WTC11 (cell line): ENCODE data around the gene MAP7. TPM values are rescaled to one million over a fixed set of nuclear protein-coding genes. Genes with fewer than 3 reads are reported as not detected.

ENCODE experiments used
- ATAC-seq: fragments of 200-7000 bp; cut with Tn5 transposase; 2 replicates; pipeline ENCODE4 v1.10.0; 2021; ENCODE audit warnings: mild to moderate bottlenecking, moderate library complexity
- CTCF ChIA-PET: fragments of 300-600 bp; sonication (Branson Sonifier 250); formaldehyde crosslinking; loops from one replicate; lab custom pipeline; 2021; ENCODE audit warnings: antibody characterized with exemption; lab: Charles Lee
- POLR2A ChIA-PET: fragments of 350-600 bp; sonication (Branson Sonifier 250); formaldehyde crosslinking; loops from one replicate; lab custom pipeline; 2021; ENCODE audit warnings: antibody characterized with exemption; lab: Charles Lee
- DNase-seq: peaks from one replicate; pipeline ENCODE4 v3.0.0; 2021; ENCODE audit warnings: low spot score
- H3K27ac Mint-ChIP-seq: 2 replicates; pipeline ENCODE4 v1.8.0; 2021; ENCODE audit warnings: mixed read lengths
- H3K27me3 Mint-ChIP-seq: 2 replicates; pipeline ENCODE4 v1.8.0; 2021; ENCODE audit warnings: low read depth, mild to moderate bottlenecking, moderate library complexity, mixed read lengths
- H3K36me3 Mint-ChIP-seq: 2 replicates; pipeline ENCODE4 v1.8.0; 2021; ENCODE audit warnings: mixed read lengths
- H3K4me1 Mint-ChIP-seq: 2 replicates; pipeline ENCODE4 v1.8.0; 2022; ENCODE audit warnings: mixed read lengths
- H3K4me3 Mint-ChIP-seq: 2 replicates; pipeline ENCODE4 v1.8.0; 2021; ENCODE audit warnings: mild to moderate bottlenecking, moderate library complexity, mixed read lengths
- H3K9me3 Mint-ChIP-seq: 2 replicates; pipeline ENCODE4 v1.8.0; 2021; ENCODE audit warnings: mixed read lengths
- CBFB ChIP-seq: sonication (generic); formaldehyde crosslinking; IDR thresholded peaks from 2 replicates; pipeline ENCODE4 v1.8.1; 2022; ENCODE audit warnings: mild to moderate bottlenecking, low read depth, missing genetic modification reagents
- CDX4 ChIP-seq: fragments of 250-450 bp; sonication (Bioruptor Pico); IDR thresholded peaks from 2 replicates; pipeline ENCODE4 v1.9.0; 2021; ENCODE audit warnings: moderate library complexity, mild to moderate bottlenecking, inconsistent platforms, borderline replicate concordance
- CREM ChIP-seq: sonication (generic); formaldehyde crosslinking; IDR thresholded peaks from 2 replicates; pipeline ENCODE4 v1.8.1; 2022; ENCODE audit warnings: mild to moderate bottlenecking, missing genetic modification reagents, moderate library complexity
- EMX1 ChIP-seq: fragments of 250-450 bp; sonication (Bioruptor Pico); IDR thresholded peaks from 2 replicates; pipeline ENCODE4 v1.8.0; 2021; ENCODE audit warnings: mild to moderate bottlenecking
- ETV6 ChIP-seq: sonication (generic); formaldehyde crosslinking; IDR thresholded peaks from 2 replicates; pipeline ENCODE4 v1.8.1; 2022; ENCODE audit warnings: mild to moderate bottlenecking, missing genetic modification reagents
- FOXJ3 ChIP-seq: sonication (generic); formaldehyde crosslinking; IDR thresholded peaks from 2 replicates; pipeline ENCODE4 v1.9.0; 2021; ENCODE audit warnings: missing genetic modification reagents, mild to moderate bottlenecking, borderline replicate concordance
- GABPB1 ChIP-seq: sonication (generic); formaldehyde crosslinking; IDR thresholded peaks from 2 replicates; pipeline ENCODE4 v1.8.1; 2023; ENCODE audit warnings: mild to moderate bottlenecking, missing genetic modification reagents
- GTF2I ChIP-seq: fragments of 250-450 bp; sonication (Bioruptor Pico); conservative IDR thresholded peaks from 2 replicates; pipeline ENCODE4 v1.4.0; 2021; ENCODE audit warnings: mild to moderate bottlenecking
- IRF2 ChIP-seq: sonication (generic); formaldehyde crosslinking; IDR thresholded peaks from 2 replicates; pipeline ENCODE4 v1.8.0; 2022; ENCODE audit warnings: low read depth, missing genetic modification reagents, borderline replicate concordance
- JAZF1 ChIP-seq: fragments of 250-450 bp; sonication (Bioruptor Pico); IDR thresholded peaks from 2 replicates; pipeline ENCODE4 v1.9.0; 2021; ENCODE audit warnings: moderate library complexity, mild to moderate bottlenecking, inconsistent platforms
- NFATC4 ChIP-seq: fragments of 250-450 bp; sonication (Bioruptor Pico); IDR thresholded peaks from 2 replicates; pipeline ENCODE4 v1.9.0; 2021; ENCODE audit warnings: mild to moderate bottlenecking
- NR2C2 ChIP-seq: sonication (generic); formaldehyde crosslinking; IDR thresholded peaks from 2 replicates; pipeline ENCODE4 v1.8.0; 2022; ENCODE audit warnings: mild to moderate bottlenecking, missing genetic modification reagents
- NR3C1 ChIP-seq: sonication (generic); formaldehyde crosslinking; conservative IDR thresholded peaks from 2 replicates; pipeline ENCODE4 v1.8.1; 2023; ENCODE audit warnings: low read depth, mild to moderate bottlenecking, missing genetic modification reagents
- PRRX2 ChIP-seq: fragments of 250-450 bp; sonication (Bioruptor Pico); IDR thresholded peaks from 2 replicates; pipeline ENCODE4 v1.8.0; 2021; ENCODE audit warnings: mild to moderate bottlenecking
- USF2 ChIP-seq: sonication (generic); formaldehyde crosslinking; IDR thresholded peaks from 2 replicates; pipeline ENCODE4 v1.8.1; 2023; ENCODE audit warnings: mild to moderate bottlenecking, missing genetic modification reagents, moderate library complexity
- ZNF423 ChIP-seq: fragments of 250-450 bp; sonication (Bioruptor Pico); IDR thresholded peaks from 2 replicates; pipeline ENCODE4 v2.1.2; 2022; ENCODE audit warnings: mild to moderate bottlenecking, moderate library complexity
- total RNA-seq: library from RNA; stranded (reverse); gene quantifications from 3 replicates; pipeline ENCODE4 v1.2.3, GENCODE V29; 2021
- TF ChIP-seq, protein P1 (sequence below): sonication (generic); formaldehyde crosslinking; IDR thresholded peaks from 2 replicates; pipeline ENCODE4 v1.8.1; 2022; ENCODE audit warnings: mild to moderate bottlenecking, missing genetic modification reagents, moderate library complexity, borderline replicate concordance
- TF ChIP-seq, protein P2 (sequence below): sonication (generic); formaldehyde crosslinking; conservative IDR thresholded peaks from 2 replicates; pipeline ENCODE4 v1.8.1; 2023; ENCODE audit warnings: mild to moderate bottlenecking, low read depth, missing genetic modification reagents, moderate library complexity
- TF ChIP-seq, protein P3 (sequence below): sonication (generic); formaldehyde crosslinking; IDR thresholded peaks from 2 replicates; pipeline ENCODE4 v1.8.1; 2023; ENCODE audit warnings: mild to moderate bottlenecking, missing genetic modification reagents, borderline replicate concordance
- TF ChIP-seq, protein P4 (sequence below): sonication (generic); formaldehyde crosslinking; IDR thresholded peaks from 2 replicates; pipeline ENCODE4 v1.8.0; 2023; ENCODE audit warnings: mild to moderate bottlenecking, missing genetic modification reagents
- TF ChIP-seq, protein P5 (sequence below): sonication (generic); formaldehyde crosslinking; IDR thresholded peaks from 2 replicates; pipeline ENCODE4 v1.8.0; 2022; ENCODE audit warnings: mild to moderate bottlenecking, missing genetic modification reagents

Gene MAP7
- total RNA-seq, 1 experiment from 2014 or later = 56.6 TPM

- Mint-ChIP-seq H3K27ac (no peak overlapping the region; the same call in 1 of the 2 replicates), H3K4me1 (peaks cover 59% of the 10 kb centered on the region), H3K4me3 (peak overlapping the region; percentile 73), H3K9me3 (no peaks in the 10 kb centered on the region), H3K36me3 (no peaks in the 10 kb centered on the region), H3K27me3 (peaks cover 22% of the 10 kb centered on the region)
- TF ChIP-seq GABPB1 (CRISPR knock-in tag) (no peak), ZNF423 (CRISPR knock-in tag) (no peak), GTF2I (CRISPR knock-in tag) (no peak), EMX1 (CRISPR knock-in tag) (no peak), NFATC4 (no peak), ETV6 (CRISPR knock-in tag) (no peak)
- TF ChIP-seq, protein P1, sequence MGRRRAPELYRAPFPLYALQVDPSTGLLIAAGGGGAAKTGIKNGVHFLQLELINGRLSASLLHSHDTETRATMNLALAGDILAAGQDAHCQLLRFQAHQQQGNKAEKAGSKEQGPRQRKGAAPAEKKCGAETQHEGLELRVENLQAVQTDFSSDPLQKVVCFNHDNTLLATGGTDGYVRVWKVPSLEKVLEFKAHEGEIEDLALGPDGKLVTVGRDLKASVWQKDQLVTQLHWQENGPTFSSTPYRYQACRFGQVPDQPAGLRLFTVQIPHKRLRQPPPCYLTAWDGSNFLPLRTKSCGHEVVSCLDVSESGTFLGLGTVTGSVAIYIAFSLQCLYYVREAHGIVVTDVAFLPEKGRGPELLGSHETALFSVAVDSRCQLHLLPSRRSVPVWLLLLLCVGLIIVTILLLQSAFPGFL (CRISPR knock-in tag) = no peak
- ChIA-PET POLR2A (interaction anchor here (1.5 kb wide), 1 partner anchor 258 kb away, joined by 6 read pairs; the partner anchor contains the start of gene BCLAF1), CTCF (interaction anchor here (0.8 to 1.7 kb wide), 21 partner anchors 11 to 297 kb away, joined by 3 to 28 read pairs (median 4); partner anchors contain the start of genes BCLAF1 and MTFR2)
- ATAC-seq = no peak
- DNase-seq = no peak
Measured at GRCh38 chr6:136547871-136548270, 2.4 kb downstream of the MAP7 start.

DNA sequence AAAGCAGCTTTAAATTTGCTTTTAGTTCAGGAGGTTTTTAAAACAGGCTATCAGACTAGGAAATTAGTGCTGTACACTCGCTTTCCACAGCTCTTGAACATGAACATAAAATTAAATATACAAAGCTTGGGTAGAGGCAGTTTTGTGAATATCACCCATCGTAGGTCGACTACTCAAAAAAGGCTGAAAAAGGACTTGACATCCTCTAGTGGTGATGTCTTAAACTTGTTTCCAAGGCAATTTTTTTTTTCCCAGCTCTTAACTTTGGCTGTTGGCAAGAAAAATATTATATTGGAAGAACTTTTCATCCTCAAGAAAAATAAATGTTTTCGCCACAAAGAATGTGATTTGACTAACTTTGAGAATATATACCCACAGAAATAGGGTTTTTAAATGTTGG is 2.9 kb downstream of the MAP7 start:
- Mint-ChIP-seq H3K4me1 (peaks cover 65% of the 10 kb centered on the region), H3K4me3 (peak overlapping the region; percentile 9), H3K36me3 (no peaks in the 10 kb centered on the region), H3K9me3 (no peaks in the 10 kb centered on the region), H3K27me3 (peaks cover 17% of the 10 kb centered on the region), H3K27ac (no peak overlapping the region)
- ChIA-PET CTCF (interaction anchor here (0.7 to 1.7 kb wide), 25 partner anchors 12 to 297 kb away, joined by 3 to 28 read pairs (median 4); partner anchors contain the start of genes BCLAF1 and MTFR2), POLR2A (interaction anchor here (0.6 to 1.5 kb wide), 2 partner anchors 257 to 291 kb away, joined by 3 to 6 read pairs; partner anchors contain the start of gene BCLAF1)
- DNase-seq (no peak), ATAC-seq (no peak)
- TF ChIP-seq FOXJ3 (no peak), JAZF1 (CRISPR knock-in tag) (no peak), PRRX2 (CRISPR knock-in tag) (no peak), NR2C2 (CRISPR knock-in tag) (no peak), CBFB (CRISPR knock-in tag) (no peak), USF2 (CRISPR knock-in tag) (no peak), NR3C1 (CRISPR knock-in tag) (no peak), IRF2 (CRISPR knock-in tag) (no peak), CREM (CRISPR knock-in tag) (no peak), GTF2I (CRISPR knock-in tag) (no peak), CDX4 (CRISPR knock-in tag) (no peak)
- TF ChIP-seq, protein P2, sequence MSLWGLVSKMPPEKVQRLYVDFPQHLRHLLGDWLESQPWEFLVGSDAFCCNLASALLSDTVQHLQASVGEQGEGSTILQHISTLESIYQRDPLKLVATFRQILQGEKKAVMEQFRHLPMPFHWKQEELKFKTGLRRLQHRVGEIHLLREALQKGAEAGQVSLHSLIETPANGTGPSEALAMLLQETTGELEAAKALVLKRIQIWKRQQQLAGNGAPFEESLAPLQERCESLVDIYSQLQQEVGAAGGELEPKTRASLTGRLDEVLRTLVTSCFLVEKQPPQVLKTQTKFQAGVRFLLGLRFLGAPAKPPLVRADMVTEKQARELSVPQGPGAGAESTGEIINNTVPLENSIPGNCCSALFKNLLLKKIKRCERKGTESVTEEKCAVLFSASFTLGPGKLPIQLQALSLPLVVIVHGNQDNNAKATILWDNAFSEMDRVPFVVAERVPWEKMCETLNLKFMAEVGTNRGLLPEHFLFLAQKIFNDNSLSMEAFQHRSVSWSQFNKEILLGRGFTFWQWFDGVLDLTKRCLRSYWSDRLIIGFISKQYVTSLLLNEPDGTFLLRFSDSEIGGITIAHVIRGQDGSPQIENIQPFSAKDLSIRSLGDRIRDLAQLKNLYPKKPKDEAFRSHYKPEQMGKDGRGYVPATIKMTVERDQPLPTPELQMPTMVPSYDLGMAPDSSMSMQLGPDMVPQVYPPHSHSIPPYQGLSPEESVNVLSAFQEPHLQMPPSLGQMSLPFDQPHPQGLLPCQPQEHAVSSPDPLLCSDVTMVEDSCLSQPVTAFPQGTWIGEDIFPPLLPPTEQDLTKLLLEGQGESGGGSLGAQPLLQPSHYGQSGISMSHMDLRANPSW (CRISPR knock-in tag) = no peak
- TF ChIP-seq, protein P3, sequence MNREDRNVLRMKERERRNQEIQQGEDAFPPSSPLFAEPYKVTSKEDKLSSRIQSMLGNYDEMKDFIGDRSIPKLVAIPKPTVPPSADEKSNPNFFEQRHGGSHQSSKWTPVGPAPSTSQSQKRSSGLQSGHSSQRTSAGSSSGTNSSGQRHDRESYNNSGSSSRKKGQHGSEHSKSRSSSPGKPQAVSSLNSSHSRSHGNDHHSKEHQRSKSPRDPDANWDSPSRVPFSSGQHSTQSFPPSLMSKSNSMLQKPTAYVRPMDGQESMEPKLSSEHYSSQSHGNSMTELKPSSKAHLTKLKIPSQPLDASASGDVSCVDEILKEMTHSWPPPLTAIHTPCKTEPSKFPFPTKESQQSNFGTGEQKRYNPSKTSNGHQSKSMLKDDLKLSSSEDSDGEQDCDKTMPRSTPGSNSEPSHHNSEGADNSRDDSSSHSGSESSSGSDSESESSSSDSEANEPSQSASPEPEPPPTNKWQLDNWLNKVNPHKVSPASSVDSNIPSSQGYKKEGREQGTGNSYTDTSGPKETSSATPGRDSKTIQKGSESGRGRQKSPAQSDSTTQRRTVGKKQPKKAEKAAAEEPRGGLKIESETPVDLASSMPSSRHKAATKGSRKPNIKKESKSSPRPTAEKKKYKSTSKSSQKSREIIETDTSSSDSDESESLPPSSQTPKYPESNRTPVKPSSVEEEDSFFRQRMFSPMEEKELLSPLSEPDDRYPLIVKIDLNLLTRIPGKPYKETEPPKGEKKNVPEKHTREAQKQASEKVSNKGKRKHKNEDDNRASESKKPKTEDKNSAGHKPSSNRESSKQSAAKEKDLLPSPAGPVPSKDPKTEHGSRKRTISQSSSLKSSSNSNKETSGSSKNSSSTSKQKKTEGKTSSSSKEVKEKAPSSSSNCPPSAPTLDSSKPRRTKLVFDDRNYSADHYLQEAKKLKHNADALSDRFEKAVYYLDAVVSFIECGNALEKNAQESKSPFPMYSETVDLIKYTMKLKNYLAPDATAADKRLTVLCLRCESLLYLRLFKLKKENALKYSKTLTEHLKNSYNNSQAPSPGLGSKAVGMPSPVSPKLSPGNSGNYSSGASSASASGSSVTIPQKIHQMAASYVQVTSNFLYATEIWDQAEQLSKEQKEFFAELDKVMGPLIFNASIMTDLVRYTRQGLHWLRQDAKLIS (CRISPR knock-in tag) = no peak
- TF ChIP-seq, protein P4, sequence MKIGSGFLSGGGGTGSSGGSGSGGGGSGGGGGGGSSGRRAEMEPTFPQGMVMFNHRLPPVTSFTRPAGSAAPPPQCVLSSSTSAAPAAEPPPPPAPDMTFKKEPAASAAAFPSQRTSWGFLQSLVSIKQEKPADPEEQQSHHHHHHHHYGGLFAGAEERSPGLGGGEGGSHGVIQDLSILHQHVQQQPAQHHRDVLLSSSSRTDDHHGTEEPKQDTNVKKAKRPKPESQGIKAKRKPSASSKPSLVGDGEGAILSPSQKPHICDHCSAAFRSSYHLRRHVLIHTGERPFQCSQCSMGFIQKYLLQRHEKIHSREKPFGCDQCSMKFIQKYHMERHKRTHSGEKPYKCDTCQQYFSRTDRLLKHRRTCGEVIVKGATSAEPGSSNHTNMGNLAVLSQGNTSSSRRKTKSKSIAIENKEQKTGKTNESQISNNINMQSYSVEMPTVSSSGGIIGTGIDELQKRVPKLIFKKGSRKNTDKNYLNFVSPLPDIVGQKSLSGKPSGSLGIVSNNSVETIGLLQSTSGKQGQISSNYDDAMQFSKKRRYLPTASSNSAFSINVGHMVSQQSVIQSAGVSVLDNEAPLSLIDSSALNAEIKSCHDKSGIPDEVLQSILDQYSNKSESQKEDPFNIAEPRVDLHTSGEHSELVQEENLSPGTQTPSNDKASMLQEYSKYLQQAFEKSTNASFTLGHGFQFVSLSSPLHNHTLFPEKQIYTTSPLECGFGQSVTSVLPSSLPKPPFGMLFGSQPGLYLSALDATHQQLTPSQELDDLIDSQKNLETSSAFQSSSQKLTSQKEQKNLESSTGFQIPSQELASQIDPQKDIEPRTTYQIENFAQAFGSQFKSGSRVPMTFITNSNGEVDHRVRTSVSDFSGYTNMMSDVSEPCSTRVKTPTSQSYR (CRISPR knock-in tag) = no peak
- TF ChIP-seq, protein P5, sequence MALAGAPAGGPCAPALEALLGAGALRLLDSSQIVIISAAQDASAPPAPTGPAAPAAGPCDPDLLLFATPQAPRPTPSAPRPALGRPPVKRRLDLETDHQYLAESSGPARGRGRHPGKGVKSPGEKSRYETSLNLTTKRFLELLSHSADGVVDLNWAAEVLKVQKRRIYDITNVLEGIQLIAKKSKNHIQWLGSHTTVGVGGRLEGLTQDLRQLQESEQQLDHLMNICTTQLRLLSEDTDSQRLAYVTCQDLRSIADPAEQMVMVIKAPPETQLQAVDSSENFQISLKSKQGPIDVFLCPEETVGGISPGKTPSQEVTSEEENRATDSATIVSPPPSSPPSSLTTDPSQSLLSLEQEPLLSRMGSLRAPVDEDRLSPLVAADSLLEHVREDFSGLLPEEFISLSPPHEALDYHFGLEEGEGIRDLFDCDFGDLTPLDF (CRISPR knock-in tag) = no peak
